Measurements from ENCODE around the gene DYSF. TPM values are rescaled to one million over a fixed set of nuclear protein-coding genes. Genes with fewer than 3 reads are reported as not detected.
A peak's percentile ranks its signal among the peaks of the same experiment; 100 is the strongest.

DYSF gene
- polyA plus RNA-seq, 1 donor (not counting 4 experiments of a cell fraction or from before 2014, with no cell fraction given) = 8.2 TPM

GRCh38 chr2:71510196-71510807 is 56.9 kb downstream of the DYSF start:
- H3K4me1 ChIP-seq (ENCODE audit: control insufficient read depth, extremely low read depth, insufficient read depth, low read length) = no peaks in the 10 kb centered on the region
- no peaks in the 10 kb centered on the region for H3K79me2 ChIP-seq (ENCODE audit: control insufficient read depth, insufficient read depth, low read length)
- H3K9me3 ChIP-seq (ENCODE audit: control insufficient read depth, low read depth, low read length) = no peaks in the 10 kb centered on the region
- no peak overlapping the region for H2AFZ ChIP-seq (ENCODE audit: control insufficient read depth, low read length)
- no peak overlapping the region for H3K4me3 ChIP-seq (ENCODE audit: control insufficient read depth in 2 of 3, extremely low read depth in 1 of 3, insufficient read depth in 2 of 3, low read depth in 1 of 3, low read length in 3 of 3)
- no peaks in the 10 kb centered on the region for H3K9me1 ChIP-seq (ENCODE audit: control insufficient read depth, extremely low read depth, insufficient read depth, low read length)
- no peaks in the 10 kb centered on the region for H3K36me3 ChIP-seq (ENCODE audit: control insufficient read depth in 2 of 2, extremely low read depth in 1 of 2, insufficient read depth in 2 of 2, low read length in 2 of 2)
- H3K27ac ChIP-seq (ENCODE audit: control insufficient read depth, insufficient read depth, low read length) = no peak overlapping the region
- no peaks in the 10 kb centered on the region for H4K20me1 ChIP-seq (ENCODE audit: control insufficient read depth, extremely low read depth, insufficient read depth, low read length)
- FAIRE-seq (peak; percentile 79), DNase-seq (ENCODE audit: low read depth, low spot score) (no peak)
- H3K4me2 ChIP-seq (ENCODE audit: control insufficient read depth, extremely low read depth, insufficient read depth, low read depth, low read length) = no peak overlapping the region
- H3K27me3 ChIP-seq (ENCODE audit: control insufficient read depth, extremely low read depth, insufficient read depth, low read length) = peaks cover 5% of the 10 kb centered on the region
- TF ChIP-seq, protein P1, sequence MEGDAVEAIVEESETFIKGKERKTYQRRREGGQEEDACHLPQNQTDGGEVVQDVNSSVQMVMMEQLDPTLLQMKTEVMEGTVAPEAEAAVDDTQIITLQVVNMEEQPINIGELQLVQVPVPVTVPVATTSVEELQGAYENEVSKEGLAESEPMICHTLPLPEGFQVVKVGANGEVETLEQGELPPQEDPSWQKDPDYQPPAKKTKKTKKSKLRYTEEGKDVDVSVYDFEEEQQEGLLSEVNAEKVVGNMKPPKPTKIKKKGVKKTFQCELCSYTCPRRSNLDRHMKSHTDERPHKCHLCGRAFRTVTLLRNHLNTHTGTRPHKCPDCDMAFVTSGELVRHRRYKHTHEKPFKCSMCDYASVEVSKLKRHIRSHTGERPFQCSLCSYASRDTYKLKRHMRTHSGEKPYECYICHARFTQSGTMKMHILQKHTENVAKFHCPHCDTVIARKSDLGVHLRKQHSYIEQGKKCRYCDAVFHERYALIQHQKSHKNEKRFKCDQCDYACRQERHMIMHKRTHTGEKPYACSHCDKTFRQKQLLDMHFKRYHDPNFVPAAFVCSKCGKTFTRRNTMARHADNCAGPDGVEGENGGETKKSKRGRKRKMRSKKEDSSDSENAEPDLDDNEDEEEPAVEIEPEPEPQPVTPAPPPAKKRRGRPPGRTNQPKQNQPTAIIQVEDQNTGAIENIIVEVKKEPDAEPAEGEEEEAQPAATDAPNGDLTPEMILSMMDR (optimal IDR thresholded peaks at IDR 0.05 in 1 of 3, IDR thresholded peaks at IDR 0.05 in 1 of 3, conservative IDR thresholded peaks at IDR 0.05 in 1 of 3; ENCODE audit: extremely low read depth in 1 of 3, insufficient read depth in 2 of 3, low read length in 3 of 3) = peak in 2 of 3 experiments; percentile 89 to 94
- no peak for TF ChIP-seq EZH2 (IDR thresholded peaks at IDR 0.05; ENCODE audit: low read length)
- dilution Hi-C loops (cut with MboI; ENCODE audit: extremely low pct_ligation_motif_present, low sequenced_read_pairs) = no loop called here
- H3K9ac ChIP-seq (ENCODE audit: control insufficient read depth, extremely low read depth, insufficient read depth, low read length) = no peak overlapping the region

DNA sequence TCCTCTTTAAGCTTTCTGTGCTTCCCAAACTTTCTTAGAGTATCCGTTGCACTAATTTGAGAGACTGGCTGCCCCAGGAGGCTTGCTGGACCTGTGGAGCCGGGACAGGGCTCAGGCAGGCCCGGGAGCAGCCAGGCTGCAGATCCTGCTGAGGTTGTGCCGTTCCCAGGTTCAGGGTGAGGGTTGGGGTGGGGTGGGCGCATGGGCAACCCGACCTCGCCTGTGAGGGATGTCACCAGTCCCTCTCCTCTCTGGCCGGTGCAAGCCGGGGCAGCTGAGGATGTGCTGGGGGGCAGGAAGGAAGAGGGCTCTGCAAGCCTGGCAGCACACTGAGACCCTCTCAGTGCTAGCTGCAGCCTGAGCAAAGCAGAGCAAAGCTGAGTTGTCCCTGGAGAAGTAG is 57.6 kb downstream of the DYSF start:
- Histone ChIP-seq H3K4me3 (ENCODE audit: control insufficient read depth in 2 of 3, extremely low read depth in 1 of 3, insufficient read depth in 2 of 3, low read depth in 1 of 3, low read length in 3 of 3) (no peak overlapping the region), H3K79me2 (ENCODE audit: control insufficient read depth, insufficient read depth, low read length) (no peaks in the 10 kb centered on the region), H3K27ac (ENCODE audit: control insufficient read depth, insufficient read depth, low read length) (no peak overlapping the region), H3K36me3 (ENCODE audit: control insufficient read depth in 2 of 2, extremely low read depth in 1 of 2, insufficient read depth in 2 of 2, low read length in 2 of 2) (no peaks in the 10 kb centered on the region), H3K27me3 (ENCODE audit: control insufficient read depth, extremely low read depth, insufficient read depth, low read length) (peaks cover 5% of the 10 kb centered on the region), H3K9ac (ENCODE audit: control insufficient read depth, extremely low read depth, insufficient read depth, low read length) (no peak overlapping the region), H3K9me1 (ENCODE audit: control insufficient read depth, extremely low read depth, insufficient read depth, low read length) (no peaks in the 10 kb centered on the region), H4K20me1 (ENCODE audit: control insufficient read depth, extremely low read depth, insufficient read depth, low read length) (no peaks in the 10 kb centered on the region), H3K9me3 (ENCODE audit: control insufficient read depth, low read depth, low read length) (no peaks in the 10 kb centered on the region), H2AFZ (ENCODE audit: control insufficient read depth, low read length) (no peak overlapping the region), H3K4me1 (ENCODE audit: control insufficient read depth, extremely low read depth, insufficient read depth, low read length) (no peaks in the 10 kb centered on the region), H3K4me2 (ENCODE audit: control insufficient read depth, extremely low read depth, insufficient read depth, low read depth, low read length) (no peak overlapping the region)
- FAIRE-seq (no peak), DNase-seq (ENCODE audit: low read depth, low spot score) (no peak)
- dilution Hi-C loops (cut with MboI; ENCODE audit: extremely low pct_ligation_motif_present, low sequenced_read_pairs) = no loop called here
- TF ChIP-seq, protein P1 (optimal IDR thresholded peaks at IDR 0.05 in 1 of 3, IDR thresholded peaks at IDR 0.05 in 1 of 3, conservative IDR thresholded peaks at IDR 0.05 in 1 of 3; ENCODE audit: extremely low read depth in 1 of 3, insufficient read depth in 2 of 3, low read length in 3 of 3) = no peak
- TF ChIP-seq EZH2 (IDR thresholded peaks at IDR 0.05; ENCODE audit: low read length) = no peak

All from keratinocyte (primary cell).